H9 (cell line): ENCODE measurements around the gene GFER. TPM values are rescaled to one million over a fixed set of nuclear protein-coding genes. Genes with fewer than 3 reads are reported as not detected.

Experiments used
- DNase-seq: peaks from one replicate; pipeline ENCODE4 v3.0.0-alpha.2; 2017
- H2AFZ ChIP-seq: one replicate; pipeline ENCODE4 v1.6.1; 2013; ENCODE audit warnings: mild to moderate bottlenecking, low read length, control low read depth, moderate library complexity
- H2AK5ac ChIP-seq: 2 replicates; pipeline ENCODE4 v1.6.1; 2013; ENCODE audit warnings: low read length, control low read depth, mixed read lengths; ENCODE audit not compliant: insufficient read length
- H2BK120ac ChIP-seq: one replicate; pipeline ENCODE4 v1.6.1; 2013; ENCODE audit warnings: low read depth, mild to moderate bottlenecking, low read length, control low read depth, inconsistent platforms; ENCODE audit not compliant: poor library complexity, severe bottlenecking
- H2BK12ac ChIP-seq: 2 replicates; pipeline ENCODE4 v1.6.1; 2013; ENCODE audit warnings: low read length, control low read depth, mixed read lengths, low read depth; ENCODE audit not compliant: insufficient read length
- H2BK15ac ChIP-seq: 2 replicates; pipeline ENCODE4 v1.6.1; 2013; ENCODE audit warnings: low read depth, low read length, control low read depth
- H2BK20ac ChIP-seq: one replicate; pipeline ENCODE4 v1.6.1; 2013; ENCODE audit warnings: low read depth, mild to moderate bottlenecking, low read length, control low read depth, inconsistent platforms; ENCODE audit not compliant: poor library complexity, severe bottlenecking
- H2BK5ac ChIP-seq: 2 replicates; pipeline ENCODE4 v1.6.1; 2013; ENCODE audit warnings: low read length, control low read depth, mixed read lengths; ENCODE audit not compliant: insufficient read length
- H3K14ac ChIP-seq: 2 replicates; pipeline ENCODE4 v1.6.1; 2013; ENCODE audit warnings: low read length, control low read depth; ENCODE audit not compliant: insufficient read depth
- H3K18ac ChIP-seq: 2 replicates; pipeline ENCODE4 v1.6.1; 2013; ENCODE audit warnings: low read depth, mild to moderate bottlenecking, mixed read lengths, low read length, control low read depth; ENCODE audit not compliant: insufficient read length
- H3K23ac ChIP-seq: 2 replicates; pipeline ENCODE4 v1.6.1; 2013; ENCODE audit warnings: low read length, control low read depth, mixed read lengths, low read depth; ENCODE audit not compliant: insufficient read length
- H3K23me2 ChIP-seq: 2 replicates; pipeline ENCODE4 v1.6.1; 2013; ENCODE audit warnings: low read depth, mild to moderate bottlenecking, mixed read lengths, low read length, control low read depth; ENCODE audit not compliant: insufficient read length, poor library complexity, severe bottlenecking
- H3K27ac ChIP-seq: 2 replicates; pipeline ENCODE4 v1.5.1; 2013; ENCODE audit warnings: low read length, control low read depth, mixed read lengths, low read depth; ENCODE audit not compliant: insufficient read length
- H3K27me3 ChIP-seq: 2 replicates; pipeline ENCODE4 v1.6.1; 2013; ENCODE audit warnings: low read length, control low read depth, inconsistent platforms; ENCODE audit not compliant: insufficient read depth
- H3K4ac ChIP-seq: 2 replicates; pipeline ENCODE4 v1.6.1; 2013; ENCODE audit warnings: low read depth, mild to moderate bottlenecking, control low read depth, inconsistent platforms, low read length, moderate library complexity
- H3K4me1 ChIP-seq: 2 replicates; pipeline ENCODE4 v1.6.1; 2013; ENCODE audit warnings: low read length, control low read depth, inconsistent platforms; ENCODE audit not compliant: insufficient read depth
- H3K4me2 ChIP-seq: 2 replicates; pipeline ENCODE4 v1.6.1; 2013; ENCODE audit warnings: low read length, control low read depth, mixed read lengths; ENCODE audit not compliant: insufficient read length, insufficient read depth
- H3K56ac ChIP-seq: 2 replicates; pipeline ENCODE4 v1.6.1; 2013; ENCODE audit warnings: low read depth, mild to moderate bottlenecking, mixed read lengths, low read length, control low read depth; ENCODE audit not compliant: insufficient read length
- H3K79me1 ChIP-seq: 2 replicates; pipeline ENCODE4 v1.6.1; 2013; ENCODE audit warnings: low read depth, mild to moderate bottlenecking, moderate library complexity, low read length, control low read depth, inconsistent platforms; ENCODE audit not compliant: insufficient read depth, poor library complexity, severe bottlenecking
- H3K79me2 ChIP-seq: 2 replicates; pipeline ENCODE4 v1.6.1; 2013; ENCODE audit warnings: low read length, control low read depth, inconsistent platforms; ENCODE audit not compliant: insufficient read depth
- H3K9ac ChIP-seq: 2 replicates; pipeline ENCODE4 v1.6.1; 2013; ENCODE audit warnings: low read length, control low read depth, mixed read lengths; ENCODE audit not compliant: insufficient read length; ENCODE audit errors: extremely low read depth
- H3K9me3 ChIP-seq: one replicate; pipeline ENCODE4 v1.6.1; 2013; ENCODE audit warnings: low read depth, low read length, inconsistent platforms; ENCODE audit not compliant: control insufficient read depth
- H3T11ph ChIP-seq: one replicate; pipeline ENCODE4 v1.6.1; 2013; ENCODE audit warnings: mild to moderate bottlenecking, low read length, control low read depth, inconsistent platforms
- H4K20me1 ChIP-seq: one replicate; pipeline ENCODE4 v1.6.1; 2013; ENCODE audit not compliant: control insufficient read depth, insufficient read length, insufficient read depth
- H4K5ac ChIP-seq: 2 replicates; pipeline ENCODE4 v1.6.1; 2013; ENCODE audit warnings: low read depth, mild to moderate bottlenecking, mixed read lengths, low read length, control low read depth; ENCODE audit not compliant: insufficient read length
- H4K8ac ChIP-seq: replicated peaks from 2 replicates; pipeline ENCODE4 v1.6.1; 2013; ENCODE audit warnings: low read length, control low read depth, mixed read lengths, low read depth; ENCODE audit not compliant: insufficient read length
- H4K91ac ChIP-seq: 2 replicates; pipeline ENCODE4 v1.6.1; 2013; ENCODE audit warnings: low read depth, mild to moderate bottlenecking, moderate library complexity, mixed read lengths, low read length, control low read depth; ENCODE audit not compliant: insufficient read length
- H3K27ac Mint-ChIP-seq, 3 experiments: 2 replicates in 2 of 3; 3 replicates in 1 of 3; pipeline ENCODE4 v1.8.0; 2020 to 2021; ENCODE audit warnings: mixed read lengths in 3 of 3, mild to moderate bottlenecking in 1 of 3, moderate library complexity in 1 of 3
- H3K27me3 Mint-ChIP-seq: 2 replicates; pipeline ENCODE4 v1.8.0; 2021; ENCODE audit warnings: low read depth, mild to moderate bottlenecking, moderate library complexity, mixed read lengths
- H3K36me3 Mint-ChIP-seq, 3 experiments: 2 replicates in 2 of 3; 3 replicates in 1 of 3; pipeline ENCODE4 v1.8.0; 2020 to 2021; ENCODE audit warnings: low read depth in 3 of 3, mixed read lengths in 3 of 3; ENCODE audit not compliant: insufficient read depth in 1 of 3
- H3K4me1 Mint-ChIP-seq, 2 experiments: 2 replicates each; pipeline ENCODE4 v1.8.0; 2020; ENCODE audit warnings: mixed read lengths in 2 of 2
- H3K4me3 Mint-ChIP-seq, 2 experiments: 2 replicates in 1 of 2; 3 replicates in 1 of 2; pipeline ENCODE4 v1.8.0; 2020 to 2021; ENCODE audit warnings: mild to moderate bottlenecking in 2 of 2, mixed read lengths in 2 of 2, moderate library complexity in 1 of 2
- H3K9me3 Mint-ChIP-seq, 2 experiments: 2 replicates in 1 of 2; 3 replicates in 1 of 2; pipeline ENCODE4 v1.8.0; 2020; ENCODE audit warnings: mild to moderate bottlenecking in 2 of 2, mixed read lengths in 2 of 2, moderate library complexity in 1 of 2
- WGBS: extraction: QIAGEN DNeasy Blood & Tissue Kit; methylation state at CpG from one replicate; pipeline ENCODE4 v1.1.7; 2013; ENCODE audit warnings: missing lambda C conversion rate, low lambda C conversion rate, mixed read lengths; ENCODE audit not compliant: insufficient read length; ENCODE audit errors: extremely low coverage; 5-methylcytosine and 5-hydroxymethylcytosine counted together
- total RNA-seq: library from RNA; stranded (reverse); gene quantifications from 2 replicates; pipeline ENCODE4 v1.2.1, GENCODE V29; 2021
- TF ChIP-seq, protein P1 (sequence below): fragments of 200-600 bp; sonication (generic); conservative IDR thresholded peaks from 3 replicates; pipeline ENCODE4 v1.8.0; 2021; ENCODE audit warnings: antibody characterized with exemption, mild to moderate bottlenecking

The GFER gene
- total RNA-seq, 1 experiment from 2014 or later, result 49.1 TPM

DNA sequence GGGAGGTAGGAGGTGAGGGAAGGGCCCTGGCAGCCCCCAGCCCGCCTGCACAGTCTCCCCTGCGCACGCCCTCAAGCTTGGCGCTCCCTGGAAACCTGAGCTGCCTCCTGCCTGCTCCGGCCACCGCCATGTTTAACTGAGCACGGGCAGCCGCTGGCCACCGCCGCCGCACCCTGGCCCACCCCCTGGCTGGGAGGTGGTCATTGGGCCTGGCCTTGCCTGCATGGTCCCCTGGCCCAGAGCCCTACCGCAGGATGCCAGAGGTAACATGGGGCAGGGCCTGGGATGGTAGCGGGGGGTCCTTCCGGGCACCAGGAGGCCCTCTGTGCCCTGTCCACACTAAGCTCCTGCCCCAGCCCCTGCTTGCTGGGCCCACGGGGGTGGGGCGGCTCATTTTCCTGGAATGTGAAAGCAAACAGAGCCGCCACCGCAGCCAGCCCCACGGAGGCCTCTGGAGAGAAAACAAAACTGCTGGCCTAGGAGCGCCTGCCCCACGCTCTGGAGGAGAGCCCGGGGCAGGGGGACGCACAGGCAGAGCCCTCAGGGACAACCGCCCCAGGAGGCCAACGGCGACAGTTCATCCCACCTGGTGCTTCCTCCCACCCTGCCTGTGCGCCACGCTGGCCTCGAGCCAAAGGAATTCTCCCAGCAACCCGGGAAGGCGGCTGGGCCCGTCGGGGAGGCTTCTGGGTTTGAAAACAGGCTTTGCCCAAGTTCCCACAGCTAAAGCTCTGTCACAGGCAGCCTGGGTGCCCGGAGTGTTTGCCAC is 51.6 kb downstream of the GFER start:
- Histone ChIP-seq H2BK15ac (no peak overlapping the region), H3K79me2 (no peaks in the 10 kb centered on the region), H3K4ac (no peak overlapping the region), H3K4me2 (no peak overlapping the region), H2BK12ac (no peak overlapping the region), H3K14ac (no peak overlapping the region), H2AFZ (no peak overlapping the region), H3K79me1 (no peaks in the 10 kb centered on the region), H3K23ac (no peak overlapping the region), H2BK20ac (no peak overlapping the region), H4K8ac (no peak overlapping the region), H4K20me1 (no peaks in the 10 kb centered on the region), H3K27me3 (no peaks in the 10 kb centered on the region), H3K9ac (no peak overlapping the region), H3K4me1 (no peaks in the 10 kb centered on the region), H3K23me2 (no peaks in the 10 kb centered on the region), H4K91ac (no peak overlapping the region), H4K5ac (no peak overlapping the region), H2AK5ac (no peak overlapping the region), H3T11ph (no peak overlapping the region), H3K9me3 (no peaks in the 10 kb centered on the region), H2BK5ac (no peak overlapping the region), H3K27ac (no peak overlapping the region), H2BK120ac (no peak overlapping the region), H3K18ac (no peak overlapping the region), H3K56ac (no peak overlapping the region)
- DNase-seq, result no peak
- Mint-ChIP-seq H3K4me3 (no peak overlapping the region), H3K27ac (no peak overlapping the region), H3K4me1 (peaks cover 7 to 9% of the 10 kb centered on the region in 2 experiments), H3K36me3 (no peaks in the 10 kb centered on the region; a peak in 2 of 7 replicates), H3K27me3 (no peaks in the 10 kb centered on the region), H3K9me3 (no peaks in the 10 kb centered on the region)
- TF ChIP-seq, protein P1, sequence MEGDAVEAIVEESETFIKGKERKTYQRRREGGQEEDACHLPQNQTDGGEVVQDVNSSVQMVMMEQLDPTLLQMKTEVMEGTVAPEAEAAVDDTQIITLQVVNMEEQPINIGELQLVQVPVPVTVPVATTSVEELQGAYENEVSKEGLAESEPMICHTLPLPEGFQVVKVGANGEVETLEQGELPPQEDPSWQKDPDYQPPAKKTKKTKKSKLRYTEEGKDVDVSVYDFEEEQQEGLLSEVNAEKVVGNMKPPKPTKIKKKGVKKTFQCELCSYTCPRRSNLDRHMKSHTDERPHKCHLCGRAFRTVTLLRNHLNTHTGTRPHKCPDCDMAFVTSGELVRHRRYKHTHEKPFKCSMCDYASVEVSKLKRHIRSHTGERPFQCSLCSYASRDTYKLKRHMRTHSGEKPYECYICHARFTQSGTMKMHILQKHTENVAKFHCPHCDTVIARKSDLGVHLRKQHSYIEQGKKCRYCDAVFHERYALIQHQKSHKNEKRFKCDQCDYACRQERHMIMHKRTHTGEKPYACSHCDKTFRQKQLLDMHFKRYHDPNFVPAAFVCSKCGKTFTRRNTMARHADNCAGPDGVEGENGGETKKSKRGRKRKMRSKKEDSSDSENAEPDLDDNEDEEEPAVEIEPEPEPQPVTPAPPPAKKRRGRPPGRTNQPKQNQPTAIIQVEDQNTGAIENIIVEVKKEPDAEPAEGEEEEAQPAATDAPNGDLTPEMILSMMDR, result no peak
- WGBS, result no CpG with 5 or more reads among the region's 34 CpGs
